Neural cell (in vitro differentiated cells): Measurements from ENCODE around the gene USP35. TPM values are rescaled to one million over a fixed set of nuclear protein-coding genes. Genes with fewer than 3 reads are reported as not detected.

Source experiments
- H2AFZ ChIP-seq: fragments of 200-600, 300-800 bp; sonication (generic), shearing (Covaris generic); 2 replicates; pipeline ENCODE4 v1.6.0; 2014; ENCODE audit warnings: low read depth, mild to moderate bottlenecking, antibody characterized with exemption, low read length, moderate library complexity
- H3F3A ChIP-seq: fragments of 200-600 bp; shearing (Covaris generic); 2 replicates; pipeline ENCODE4 v1.6.1; 2016; ENCODE audit warnings: mild to moderate bottlenecking, moderate library complexity, mixed read lengths, antibody characterized with exemption, low read length; ENCODE audit not compliant: insufficient read depth, poor library complexity, severe bottlenecking
- H3K27ac ChIP-seq: fragments of 200-600, 300-800 bp; sonication (generic), shearing (Covaris generic); 2 replicates; pipeline ENCODE4 v1.5.1; 2014; ENCODE audit warnings: mild to moderate bottlenecking, low read length, moderate library complexity
- H3K27me3 ChIP-seq: fragments of 300-800, 200-600 bp; sonication (generic), shearing (Covaris generic); 2 replicates; pipeline ENCODE4 v1.6.0; 2014; ENCODE audit warnings: mild to moderate bottlenecking, low read depth, low read length, moderate library complexity; ENCODE audit not compliant: insufficient read depth
- H3K36me3 ChIP-seq: fragments of 300-800, 200-600 bp; sonication (generic), shearing (Covaris generic); 2 replicates; pipeline ENCODE4 v1.5.1; 2014; ENCODE audit warnings: mild to moderate bottlenecking, antibody characterized with exemption, low read length, moderate library complexity; ENCODE audit not compliant: insufficient read depth
- H3K4me2 ChIP-seq: fragments of 300-800, 200-600 bp; sonication (generic), shearing (Covaris generic); 2 replicates; pipeline ENCODE4 v1.6.0; 2014; ENCODE audit warnings: mild to moderate bottlenecking, low read length
- H3K4me3 ChIP-seq: fragments of 300-800, 200-600 bp; sonication (generic), shearing (Covaris generic); 2 replicates; pipeline ENCODE4 v1.5.1; 2014; ENCODE audit warnings: mild to moderate bottlenecking, low read length, moderate library complexity
- H3K79me2 ChIP-seq: fragments of 200-600 bp; shearing (Covaris generic); replicated peaks from 2 replicates; pipeline ENCODE4 v1.6.0; 2014; ENCODE audit warnings: mild to moderate bottlenecking, low read length, moderate library complexity; ENCODE audit not compliant: insufficient read depth
- H3K9ac ChIP-seq: fragments of 300-800, 200-600 bp; sonication (generic), shearing (Covaris generic); 2 replicates; pipeline ENCODE4 v1.6.1; 2016; ENCODE audit warnings: mild to moderate bottlenecking, low read length, mixed read lengths
- H3K9me2 ChIP-seq: fragments of 200-600 bp; shearing (Covaris generic); 2 replicates; pipeline ENCODE4 v1.6.1; 2016; ENCODE audit warnings: mild to moderate bottlenecking, low read length, mixed read lengths; ENCODE audit not compliant: insufficient read depth
- H3K9me3 ChIP-seq: fragments of 200-600, 300-800 bp; sonication (generic), shearing (Covaris generic); 2 replicates; pipeline ENCODE4 v1.6.1; 2016; ENCODE audit warnings: mild to moderate bottlenecking, mixed run types, low read length, moderate library complexity, mixed read lengths
- H4K20me1 ChIP-seq: fragments of 200-600 bp; shearing (Covaris generic); 2 replicates; pipeline ENCODE4 v1.6.1; 2016; ENCODE audit warnings: mild to moderate bottlenecking, mixed run types; ENCODE audit not compliant: insufficient read depth
- CTCF ChIP-seq: fragments of 450-650 bp; IDR thresholded peaks from 2 replicates; pipeline ENCODE4 v1.5.1; 2014; ENCODE audit warnings: antibody characterized with exemption, mild to moderate bottlenecking, moderate library complexity; ENCODE audit not compliant: poor library complexity, severe bottlenecking
- EP300 ChIP-seq: fragments of 450-650 bp; conservative IDR thresholded peaks from 2 replicates; pipeline ENCODE4 v1.6.1; 2014; ENCODE audit warnings: antibody characterized with exemption, mild to moderate bottlenecking, moderate library complexity; ENCODE audit not compliant: poor library complexity, severe bottlenecking
- EZH2 ChIP-seq: fragments of 200-600, 300-800 bp; shearing (Covaris generic), sonication (generic); IDR thresholded peaks from 2 replicates; pipeline ENCODE4 v1.6.1; 2014; ENCODE audit warnings: antibody characterized with exemption, low read length, borderline replicate concordance, mild to moderate bottlenecking; ENCODE audit not compliant: insufficient read depth, poor library complexity, severe bottlenecking
- MXI1 ChIP-seq: fragments of 450-650 bp; conservative IDR thresholded peaks from 2 replicates; pipeline ENCODE4 v1.6.1; 2014; ENCODE audit warnings: antibody characterized with exemption, mild to moderate bottlenecking; ENCODE audit not compliant: poor library complexity, severe bottlenecking
- POLR2AphosphoS5 ChIP-seq: IDR thresholded peaks from 2 replicates; pipeline ENCODE4 v1.6.1; 2012
- RAD21 ChIP-seq: fragments of 450-650 bp; conservative IDR thresholded peaks from 2 replicates; pipeline ENCODE4 v1.6.1; 2014; ENCODE audit warnings: antibody characterized with exemption, mild to moderate bottlenecking, moderate library complexity
- REST ChIP-seq: IDR thresholded peaks from 2 replicates; pipeline ENCODE4 v1.6.1; 2012; ENCODE audit warnings: borderline replicate concordance
- SMC3 ChIP-seq: fragments of 450-650 bp; conservative IDR thresholded peaks from 2 replicates; pipeline ENCODE4 v1.6.1; 2014; ENCODE audit warnings: antibody characterized with exemption, mild to moderate bottlenecking, moderate library complexity; ENCODE audit not compliant: poor library complexity
- TAF1 ChIP-seq: IDR thresholded peaks from 2 replicates; pipeline ENCODE4 v1.6.1; 2012; ENCODE audit warnings: low read depth
- polyA plus RNA-seq: library from polyadenylated mRNA; depleted of rRNA; stranded (reverse); fragments of >200 nt; gene quantifications from 2 replicates; pipeline ENCODE4 v1.2.3, GENCODE V29; 2014

Gene USP35
- polyA plus RNA-seq, 1 donor from 2014 or later, result 12.9 TPM

- Histone ChIP-seq H3K9me3 (no peaks in the 10 kb centered on the region), H3K9me2 (no peaks in the 10 kb centered on the region), H3K27me3 (no peaks in the 10 kb centered on the region), H3K27ac (no peak overlapping the region), H2AFZ (no peak overlapping the region), H3K4me2 (no peak overlapping the region), H4K20me1 (no peaks in the 10 kb centered on the region), H3K79me2 (no peaks in the 10 kb centered on the region), H3K9ac (no peak overlapping the region), H3K4me3 (no peak overlapping the region), H3K36me3 (no peaks in the 10 kb centered on the region), H3F3A (no peaks in the 10 kb centered on the region)
- TF ChIP-seq TAF1, result no peak
- no peak for TF ChIP-seq CTCF
- TF ChIP-seq REST, result no peak
- TF ChIP-seq MXI1, result no peak
- TF ChIP-seq EZH2, result no peak
- no peak for TF ChIP-seq SMC3
- TF ChIP-seq RAD21, result no peak
- no peak for TF ChIP-seq EP300
- no peak for TF ChIP-seq POLR2AphosphoS5
Observed at GRCh38 chr11:78205691-78206090, 17.0 kb downstream of the USP35 start.

- Histone ChIP-seq H3K79me2 (no peaks in the 10 kb centered on the region), H3K27ac (no peak overlapping the region), H3K9me2 (no peaks in the 10 kb centered on the region), H4K20me1 (no peaks in the 10 kb centered on the region), H2AFZ (no peak overlapping the region), H3K9ac (no peak overlapping the region), H3K4me2 (no peak overlapping the region), H3K4me3 (no peak overlapping the region), H3K36me3 (no peaks in the 10 kb centered on the region), H3K27me3 (no peaks in the 10 kb centered on the region), H3F3A (no peaks in the 10 kb centered on the region), H3K9me3 (no peaks in the 10 kb centered on the region)
- TF ChIP-seq MXI1, result no peak
- TF ChIP-seq RAD21, result no peak
- TF ChIP-seq CTCF, result no peak
- no peak for TF ChIP-seq SMC3
- TF ChIP-seq POLR2AphosphoS5, result no peak
- TF ChIP-seq TAF1, result no peak
- no peak for TF ChIP-seq EZH2
- no peak for TF ChIP-seq EP300
- no peak for TF ChIP-seq REST
Observed at GRCh38 chr11:78207532-78208256, 19.0 kb downstream of the USP35 start.
